SW480 (cell line): ENCODE data around the gene ZC3HAV1.
"Not testable (repeated sequence)": the region's sequence is repeated elsewhere in the genome, so short reads cannot be mapped to it uniquely, and the experiment has no call there.

Experiments used
- DNase-seq: peaks from one replicate; pipeline ENCODE4 v3.0.0-alpha.2; 2016; ENCODE audit warnings: low spot score

The ZC3HAV1 gene

DNA sequence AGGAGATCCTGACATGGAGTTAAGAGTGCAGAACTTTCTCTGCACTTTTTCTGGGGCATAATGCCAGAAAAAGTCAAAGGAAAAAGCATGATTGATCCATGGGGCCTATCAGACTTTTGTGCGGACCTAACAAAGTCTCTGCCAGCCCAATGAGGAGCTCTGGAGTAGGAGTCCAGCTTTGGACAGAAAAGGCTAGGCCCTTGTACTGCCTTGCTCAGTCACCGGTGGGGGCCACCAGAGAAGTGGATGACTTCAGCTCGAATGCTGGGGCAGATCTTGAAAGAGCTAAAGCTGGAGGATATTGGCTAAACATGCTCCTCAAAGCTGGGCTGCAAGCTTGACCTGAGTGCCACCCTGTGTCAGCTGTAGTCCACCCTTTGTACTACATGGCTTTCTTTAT lies 2.8 kb upstream of the ZC3HAV1 start:
- no peak for DNase-seq

DNA sequence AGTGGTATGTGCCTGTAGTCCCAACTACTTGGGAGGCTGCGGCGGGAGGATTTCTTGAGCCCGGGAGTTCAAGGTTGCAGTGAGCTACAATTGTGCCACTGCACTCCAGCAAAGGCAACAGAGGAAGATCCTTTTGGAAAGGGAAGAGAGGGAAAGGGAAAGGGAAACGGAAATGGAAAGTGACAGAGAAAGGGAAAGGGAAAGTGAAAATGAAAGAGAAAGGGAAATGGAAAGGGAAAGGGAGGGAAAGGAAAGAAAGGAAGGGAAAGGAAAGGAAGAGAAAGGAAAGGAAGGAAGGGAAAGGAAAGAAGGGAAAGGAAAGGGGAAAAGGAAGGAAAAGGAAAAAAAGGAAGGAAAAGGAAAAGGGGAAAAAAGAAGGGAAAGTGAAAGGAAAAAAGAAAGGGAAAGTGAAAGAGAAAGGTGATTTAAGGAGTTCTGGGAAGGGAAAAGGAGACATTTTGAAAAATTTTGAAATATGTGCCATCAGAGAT lies 2.3 kb upstream of the ZC3HAV1 start:
- DNase-seq = no peak

DNA sequence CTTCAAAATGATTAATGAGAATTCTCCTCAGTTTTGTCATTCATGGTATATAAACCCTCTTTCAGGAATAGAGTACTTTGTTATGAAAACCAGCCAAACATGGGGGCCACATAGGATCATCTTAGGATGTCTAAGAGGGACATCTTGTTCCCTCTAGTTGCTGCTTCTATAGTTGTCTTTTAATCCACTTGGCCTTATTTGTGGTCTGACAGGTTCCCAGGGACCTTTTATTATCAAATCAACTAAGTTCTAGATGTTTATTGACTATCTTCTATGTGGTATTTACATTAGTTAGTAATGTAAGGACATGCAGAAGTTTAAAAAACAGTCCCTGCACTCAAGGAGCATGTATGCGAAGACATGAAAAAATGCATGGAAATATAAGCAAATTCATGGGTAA lies 1.6 kb upstream of the ZC3HAV1 start:
- DNase-seq = no peak

DNA sequence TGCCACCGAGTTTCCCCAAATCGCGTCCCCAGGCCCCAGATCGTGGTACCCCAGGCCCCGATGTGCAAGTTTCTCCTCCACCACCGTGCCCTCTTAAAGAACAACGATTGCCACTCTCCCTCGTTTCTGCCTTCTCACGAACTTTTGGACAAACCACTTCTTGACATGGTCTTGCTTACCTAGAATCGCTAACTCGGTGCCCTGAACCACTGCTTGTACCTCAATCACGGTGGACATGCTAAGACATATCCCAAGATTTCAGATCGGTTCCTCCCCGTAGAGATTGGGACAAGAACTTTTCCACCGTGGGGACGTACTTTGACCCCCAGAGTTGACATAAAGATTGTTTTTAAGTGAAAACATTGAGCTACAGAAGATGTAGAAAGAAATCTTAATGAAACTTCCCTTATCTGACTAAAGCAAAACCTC lies 477 bp upstream of the ZC3HAV1 start:
- DNase-seq = no peak

DNA sequence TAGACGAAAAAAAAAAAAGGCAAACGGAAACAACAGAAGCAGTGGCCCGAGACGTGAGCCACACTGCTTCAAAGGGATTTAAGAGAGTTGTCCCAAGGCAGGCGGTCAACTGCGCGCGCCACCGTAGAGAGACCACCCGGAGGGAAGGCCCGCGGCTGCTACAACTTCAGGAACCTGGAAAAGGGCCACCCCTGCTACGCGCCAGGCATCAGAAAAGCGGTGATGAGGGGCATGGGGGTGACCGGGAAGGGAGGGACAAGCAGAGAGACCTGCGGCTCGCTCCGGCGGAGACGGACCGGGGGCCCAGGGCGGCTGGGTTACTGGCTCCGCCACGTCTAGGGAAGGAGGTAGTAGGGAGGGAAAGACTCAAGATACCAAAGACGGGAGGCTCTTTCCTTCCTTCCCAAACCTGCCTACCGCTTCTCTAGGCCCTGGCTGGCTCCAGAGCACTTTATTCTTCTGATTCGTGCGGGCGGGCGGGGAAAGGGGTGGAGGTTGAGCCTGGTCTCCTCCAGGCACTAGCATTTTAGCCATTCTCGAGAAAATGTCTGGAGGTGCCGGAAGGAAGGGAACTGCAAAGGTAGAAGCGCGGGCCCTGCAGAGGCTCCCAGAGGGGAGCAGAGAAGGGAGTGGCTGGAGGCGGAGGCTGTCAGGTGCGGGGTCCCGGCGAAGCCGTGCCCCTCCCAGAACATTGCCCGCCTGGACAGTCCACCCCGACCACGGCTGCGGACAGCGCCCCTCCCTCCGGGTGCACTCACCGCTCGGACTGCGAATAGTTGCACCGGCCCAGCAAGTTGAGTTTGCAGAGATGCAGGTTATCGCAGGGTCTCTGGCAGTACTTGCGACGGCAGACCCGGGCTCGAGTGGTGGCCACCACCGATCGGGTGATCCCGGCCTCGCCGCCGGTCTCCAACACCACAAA lies 993 bp downstream of the ZC3HAV1 start:
- peak; percentile 39 for DNase-seq

DNA sequence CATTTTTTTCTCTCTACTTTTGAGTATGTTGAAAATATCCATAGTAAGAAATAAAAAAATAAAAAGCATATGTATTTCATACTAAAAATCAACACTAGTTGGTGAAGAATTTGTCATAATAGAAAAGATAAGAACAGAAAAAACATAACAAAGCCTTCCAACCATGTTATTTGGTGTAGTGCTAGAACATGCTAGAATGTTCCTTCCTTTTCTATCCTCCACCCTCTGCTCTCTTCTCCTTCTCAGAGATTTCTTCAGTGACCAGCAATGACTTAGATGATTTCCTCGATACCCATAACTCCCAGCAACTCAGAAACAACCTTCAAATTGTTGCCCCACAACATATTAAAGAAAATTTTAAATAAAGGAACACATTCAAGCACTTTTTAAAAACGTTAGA lies 2.6 kb downstream of the ZC3HAV1 start:
- no peak for DNase-seq

DNA sequence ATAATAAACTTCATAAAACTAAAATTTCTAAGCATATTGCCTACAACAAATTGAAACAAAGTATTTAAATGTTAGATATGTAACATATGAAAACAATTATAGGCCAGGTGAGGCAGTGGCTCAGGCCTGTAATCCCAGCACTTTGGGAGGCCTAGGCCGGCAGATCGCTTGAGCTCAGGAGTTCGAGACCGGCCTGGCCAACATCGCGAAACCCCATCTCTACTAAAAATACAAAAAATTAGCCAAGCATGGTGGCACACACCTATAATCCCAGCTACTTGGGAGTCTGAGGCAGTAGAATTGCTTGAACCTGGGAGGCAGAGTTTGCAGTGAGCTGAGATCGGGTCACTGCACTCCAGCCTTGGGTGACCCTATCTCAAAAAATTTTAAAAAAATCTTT lies 3.3 kb downstream of the ZC3HAV1 start:
- DNase-seq = not testable (repeated sequence)

DNA sequence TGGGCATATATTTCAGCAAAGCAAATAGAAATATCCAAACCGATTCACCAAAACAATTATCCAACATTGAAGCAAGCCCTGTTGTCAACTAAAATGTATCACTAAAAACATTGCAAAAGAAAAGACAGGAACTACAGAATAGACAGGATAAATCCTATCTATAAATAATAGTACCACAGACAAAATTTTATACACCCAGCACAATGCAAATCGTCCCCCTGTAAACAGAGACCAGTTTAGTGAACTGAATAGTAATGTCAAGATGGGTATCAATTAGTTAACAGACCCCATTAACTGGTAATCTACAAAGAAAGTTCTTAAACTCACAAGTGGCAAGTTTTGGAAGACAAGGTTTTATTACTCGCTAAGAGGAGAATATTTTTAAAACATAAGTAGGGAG lies 4.0 kb downstream of the ZC3HAV1 start:
- DNase-seq = no peak

DNA sequence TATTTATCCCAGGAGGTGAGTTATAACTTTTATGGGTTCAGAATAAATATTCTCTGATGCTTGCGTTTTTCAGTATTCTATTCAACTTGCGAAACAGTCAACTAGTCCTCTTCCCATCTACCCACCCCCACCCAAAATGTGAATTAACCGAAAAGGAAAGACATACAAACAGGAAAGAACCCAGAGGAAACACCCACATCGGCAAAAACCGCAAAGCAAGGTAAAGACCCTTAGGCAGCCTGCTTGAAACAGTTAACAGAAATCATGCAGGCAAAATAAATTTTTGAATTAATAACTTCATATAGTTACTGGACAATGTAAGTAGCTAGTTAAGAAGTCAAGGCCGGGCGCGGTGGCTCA lies 5.4 kb downstream of the ZC3HAV1 start:
- DNase-seq = no peak

DNA sequence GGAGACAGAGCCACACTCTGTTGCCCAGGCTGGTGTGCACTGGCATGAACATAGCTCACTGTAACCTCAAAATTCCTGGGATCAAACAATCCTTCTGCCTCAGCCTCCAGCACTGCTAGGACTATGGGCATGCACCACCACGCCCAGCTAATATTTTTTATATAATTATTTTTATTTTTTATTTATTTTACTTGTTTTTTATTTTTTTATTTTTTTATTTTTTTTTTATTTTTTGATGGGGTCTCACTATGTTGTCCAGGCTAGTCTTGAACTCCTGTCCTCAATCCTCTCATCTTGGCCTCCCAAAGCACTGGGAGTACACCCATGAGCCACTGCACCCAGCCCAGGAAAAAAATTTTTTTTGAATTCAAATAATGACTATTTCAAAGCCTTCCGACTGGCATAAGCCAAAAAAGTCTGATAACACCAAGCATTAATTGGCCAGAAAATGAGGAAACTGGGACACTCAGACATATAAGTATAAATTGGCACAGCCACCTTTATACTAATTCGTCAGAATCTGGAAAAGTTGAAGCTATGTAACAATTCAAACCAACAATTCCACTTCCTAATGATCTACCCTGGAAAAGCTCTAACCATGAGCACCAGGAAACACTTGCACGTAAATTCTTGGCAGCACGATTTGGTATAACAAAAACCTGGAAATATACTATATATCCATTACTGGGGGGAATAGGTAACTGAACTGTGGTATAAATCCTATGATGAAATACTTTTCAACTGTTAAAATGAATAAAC lies 6.3 kb downstream of the ZC3HAV1 start:
- DNase-seq = no peak

DNA sequence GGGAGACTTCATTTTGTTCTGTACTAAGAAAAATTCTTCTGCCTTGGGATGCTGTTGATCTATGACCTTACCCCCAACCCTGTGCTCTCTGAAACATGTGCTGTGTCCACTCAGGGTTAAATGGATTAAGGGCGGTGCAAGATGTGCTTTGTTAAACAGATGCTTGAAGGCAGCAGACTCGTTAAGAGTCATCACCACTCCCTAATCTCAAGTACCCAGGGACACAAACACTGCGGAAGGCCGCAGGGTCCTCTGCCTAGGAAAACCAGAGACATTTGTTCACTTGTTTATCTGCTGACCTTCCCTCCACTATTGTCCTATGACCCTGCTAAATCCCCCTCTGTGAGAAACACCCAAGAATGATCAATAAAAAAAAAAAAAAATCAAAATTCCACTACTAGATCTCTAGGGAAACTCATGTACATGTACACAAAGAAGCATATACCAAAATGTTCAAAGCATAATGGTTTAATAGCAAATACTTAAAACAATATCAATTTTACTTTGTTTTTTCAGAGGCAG lies 7.8 kb downstream of the ZC3HAV1 start:
- DNase-seq = not testable (repeated sequence)

DNA sequence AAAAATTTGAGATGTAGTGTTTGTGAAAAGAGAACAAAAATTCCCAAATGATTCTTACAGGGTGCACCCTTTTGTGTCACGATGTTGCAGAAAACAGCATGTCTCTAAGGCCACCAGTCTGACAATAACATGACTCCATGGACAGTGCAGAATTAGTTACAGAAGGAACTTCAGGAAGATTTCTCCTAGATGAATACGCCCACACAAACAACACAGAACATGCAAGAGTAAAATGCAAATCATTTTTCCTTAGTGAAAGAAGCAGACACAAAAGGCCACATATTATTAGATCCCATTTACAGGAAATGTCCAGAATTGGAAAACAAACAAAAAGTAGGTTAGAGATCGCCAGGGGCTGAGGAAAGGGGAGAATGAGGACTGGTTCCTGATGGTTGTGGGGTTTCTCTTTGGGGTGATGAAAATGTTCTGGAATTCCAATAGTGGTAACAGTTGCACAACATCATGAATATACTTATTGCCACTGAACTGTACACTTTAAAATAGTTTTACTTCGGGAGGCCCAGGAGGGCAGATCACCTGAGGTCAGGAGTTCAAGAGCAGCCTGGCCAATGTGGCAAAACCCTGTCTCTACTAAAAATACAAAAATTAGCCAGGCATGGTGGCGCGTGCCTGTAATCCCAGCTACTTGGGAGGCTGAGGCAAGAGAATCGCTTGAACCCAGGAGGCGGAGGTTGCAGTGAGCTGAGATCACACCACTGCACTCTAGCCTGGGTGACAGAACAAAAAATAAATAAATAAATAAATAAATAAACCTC lies 10.2 kb downstream of the ZC3HAV1 start:
- DNase-seq = no peak

DNA sequence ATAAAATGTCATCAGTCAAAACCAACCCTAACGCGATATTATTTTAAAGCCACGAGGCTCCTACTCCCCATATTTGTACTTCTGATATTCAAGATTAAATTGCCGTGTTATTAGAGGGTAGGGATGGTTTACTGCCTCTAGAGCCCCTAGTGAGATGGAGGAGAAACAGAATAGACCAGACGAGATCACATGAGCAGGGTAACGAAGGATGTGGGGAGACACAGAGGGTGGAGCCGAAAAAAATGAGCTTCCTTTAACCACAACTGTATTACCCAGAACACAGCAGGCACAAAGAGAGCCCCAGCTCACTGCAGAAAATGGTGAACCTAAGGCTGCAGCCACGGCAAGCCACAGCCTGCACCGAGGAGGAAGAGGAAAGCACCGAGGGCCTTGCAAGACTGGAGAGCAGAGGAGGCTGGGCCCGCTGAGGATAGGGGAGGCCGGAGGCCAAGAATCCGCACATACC lies 14.3 kb downstream of the ZC3HAV1 start:
- peak; percentile 55 for DNase-seq

DNA sequence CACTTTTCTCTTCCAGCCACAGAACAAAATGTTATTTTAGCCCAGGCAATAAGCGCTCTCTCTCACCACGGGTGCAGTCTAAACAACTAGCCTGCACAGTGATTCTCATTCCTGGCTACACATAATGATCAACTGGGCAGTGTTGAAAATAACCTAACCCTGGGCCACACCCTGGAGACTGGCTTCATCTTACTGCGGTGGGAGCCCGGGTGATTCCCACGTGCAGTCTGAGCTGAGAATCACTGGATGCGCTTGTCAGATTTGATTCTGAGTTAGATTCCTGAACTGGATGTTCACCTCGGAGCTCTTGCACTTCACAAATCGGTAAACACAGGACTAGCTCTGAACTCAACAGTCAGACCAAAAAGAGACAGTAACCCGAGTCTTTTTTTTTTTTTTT lies 14.9 kb downstream of the ZC3HAV1 start:
- peak; percentile 48 for DNase-seq

DNA sequence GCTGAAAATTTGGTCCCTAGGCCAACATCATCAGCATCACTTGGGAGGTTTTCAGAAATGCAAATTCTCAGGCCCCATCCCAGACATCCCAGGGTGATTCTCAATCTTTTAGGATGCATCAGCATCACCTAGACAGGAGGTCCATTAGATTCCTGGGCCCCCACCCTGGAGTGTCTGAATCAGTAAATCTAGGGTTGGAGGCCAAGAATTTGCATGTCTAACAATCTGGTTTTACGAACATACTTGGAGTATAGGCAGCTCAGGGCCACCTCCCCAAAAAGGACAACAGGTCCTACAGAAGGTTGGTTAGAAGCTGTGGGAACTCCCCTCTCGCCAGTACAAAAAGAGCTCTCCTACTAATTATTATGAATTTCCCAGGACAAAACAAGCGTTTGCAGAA lies 15.5 kb downstream of the ZC3HAV1 start:
- no peak for DNase-seq

DNA sequence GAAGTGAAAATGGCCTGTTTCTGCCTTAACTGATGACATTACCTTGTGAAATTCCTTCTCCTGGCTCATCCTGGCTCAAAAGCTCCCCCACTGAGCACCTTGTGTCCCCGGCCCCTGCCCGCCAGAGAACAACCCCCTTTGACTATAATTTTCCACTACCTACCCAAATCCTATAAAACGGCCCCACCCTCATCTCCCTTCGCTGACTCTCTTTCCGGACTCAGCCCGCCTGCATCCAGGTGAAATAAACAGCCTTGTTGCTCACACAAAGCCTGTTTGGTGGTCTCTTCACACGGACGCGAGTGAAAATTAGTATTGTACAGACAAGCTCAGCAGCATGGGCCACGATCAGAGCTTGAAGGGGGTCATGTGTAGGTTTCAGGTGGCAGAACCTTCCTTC lies 16.0 kb downstream of the ZC3HAV1 start:
- not testable (repeated sequence) for DNase-seq

DNA sequence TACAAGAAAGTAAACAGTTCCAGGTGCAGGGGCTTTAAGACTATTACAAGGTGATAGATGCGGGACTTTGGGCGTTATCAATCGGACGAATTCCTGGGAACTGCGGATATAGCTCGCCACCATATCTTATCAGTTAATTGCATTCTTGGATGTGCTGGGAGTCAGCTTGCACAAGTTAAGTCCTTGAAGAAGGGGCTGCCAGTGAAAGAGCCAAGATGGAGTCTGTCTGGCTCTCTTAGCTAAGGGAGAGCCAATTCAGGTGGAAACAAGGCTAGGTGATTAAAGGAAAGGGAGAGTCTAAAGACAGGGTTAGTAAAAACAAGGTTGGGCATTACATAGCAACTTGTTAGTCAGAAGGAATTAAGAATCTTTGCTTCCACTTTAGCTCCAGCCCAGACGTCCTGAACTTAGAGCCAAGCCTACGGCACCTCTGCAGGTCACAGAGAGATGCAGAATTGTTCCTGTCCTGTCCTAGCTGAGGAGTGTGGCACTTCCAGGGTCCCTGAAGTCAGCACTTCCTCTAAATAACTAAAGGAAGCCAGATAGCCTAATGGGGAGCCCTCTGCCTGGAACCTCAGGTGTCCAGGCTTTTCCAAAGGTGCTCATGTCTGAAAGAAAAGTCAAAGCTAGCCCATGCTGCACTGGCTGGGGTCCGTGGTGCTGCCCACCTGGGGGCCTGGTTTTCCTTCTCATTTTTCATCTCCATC lies 17.3 kb downstream of the ZC3HAV1 start:
- no peak for DNase-seq

DNA sequence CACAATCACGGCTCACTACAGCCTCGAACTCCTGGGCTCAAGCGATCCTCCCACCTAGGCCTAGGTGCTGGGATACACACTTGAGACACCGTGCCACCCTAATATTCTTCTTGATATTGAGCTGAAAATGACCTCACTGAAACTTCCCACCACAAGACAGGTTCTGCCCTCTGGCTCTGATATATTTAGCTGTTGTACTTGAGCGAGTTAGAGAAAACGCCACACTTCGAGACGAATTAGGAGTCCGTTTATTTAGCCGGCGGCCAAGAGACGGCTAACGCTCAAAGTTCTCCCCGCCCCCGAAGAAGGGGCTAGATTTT lies 17.9 kb downstream of the ZC3HAV1 start:
- no peak for DNase-seq

DNA sequence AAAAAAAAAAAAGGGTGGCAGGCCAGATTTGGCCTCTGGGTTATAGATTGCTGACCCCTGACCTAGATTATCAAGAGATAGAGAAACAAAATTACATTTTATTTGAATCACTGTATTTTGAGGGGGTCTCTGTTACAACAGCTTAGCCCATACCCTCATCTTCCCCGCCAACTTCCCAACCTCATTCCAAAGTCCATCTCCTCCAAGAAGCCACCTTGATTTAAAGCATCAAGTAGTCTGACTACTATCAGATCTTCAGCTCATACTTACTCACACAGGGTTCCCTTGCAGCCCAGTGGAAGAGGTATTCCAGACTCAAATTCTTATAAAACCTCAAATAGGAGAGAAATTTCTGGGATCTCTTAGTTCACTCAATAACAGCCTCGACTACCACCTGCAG lies 20.4 kb downstream of the ZC3HAV1 start:
- DNase-seq = no peak

DNA sequence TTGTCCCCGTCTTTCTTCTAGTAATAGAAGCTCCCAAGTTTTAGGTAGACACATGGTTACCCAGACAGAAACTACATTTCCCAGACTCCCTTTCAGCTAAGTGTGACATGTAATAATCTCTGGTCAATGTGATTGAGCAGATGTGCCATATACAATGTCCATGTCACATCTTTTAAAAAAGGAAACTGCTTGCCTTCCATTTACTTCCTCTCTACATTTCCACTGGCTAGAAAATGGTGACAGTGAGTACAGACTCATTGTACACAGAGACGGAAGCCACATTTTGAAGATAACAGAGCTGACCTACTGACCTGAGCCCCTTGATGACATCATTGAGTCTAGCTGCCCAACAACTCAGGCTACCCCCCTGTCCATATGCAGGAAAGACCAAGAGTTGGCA lies 21.3 kb downstream of the ZC3HAV1 start:
- no peak for DNase-seq

DNA sequence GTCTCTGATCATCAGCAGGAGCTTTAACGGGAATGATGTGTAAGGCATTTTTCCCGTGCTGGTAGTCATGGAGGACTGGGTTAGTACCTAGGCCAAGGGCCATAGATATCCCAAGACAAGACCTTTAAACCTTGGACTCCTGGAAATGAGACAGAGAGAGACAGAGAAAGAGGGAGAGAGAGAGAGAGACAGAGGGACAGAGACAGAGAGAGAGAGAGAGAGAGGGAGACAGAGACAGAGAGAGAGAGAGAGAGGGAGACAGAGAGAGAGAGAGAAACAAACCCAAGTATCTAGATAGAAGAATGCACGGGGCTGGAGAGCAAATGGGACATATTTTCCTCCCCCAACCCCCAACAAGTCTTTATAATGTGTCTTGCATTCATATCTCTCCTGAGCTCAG lies 22.3 kb downstream of the ZC3HAV1 start:
- no peak for DNase-seq

DNA sequence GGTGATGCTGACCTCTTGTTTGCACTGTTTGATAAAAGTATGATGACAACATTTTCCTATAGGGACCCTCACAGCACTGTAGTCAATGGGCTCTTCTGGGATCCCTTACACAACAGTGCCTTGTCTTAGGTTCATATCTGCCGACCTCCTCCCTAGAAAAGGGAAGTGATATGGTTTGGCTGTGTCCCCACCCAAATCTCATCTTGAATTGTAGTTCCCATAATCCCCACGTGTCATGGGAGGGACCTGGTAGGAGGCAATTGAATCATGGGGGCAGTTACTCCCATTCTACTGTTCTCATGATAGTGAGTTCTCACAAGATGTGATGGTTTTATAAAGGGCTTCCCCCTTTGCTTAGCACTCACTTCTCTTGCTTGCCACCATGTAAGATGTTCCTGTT lies 23.1 kb downstream of the ZC3HAV1 start:
- no peak for DNase-seq
